GM12892 (cell line): Measurements from ENCODE around the gene C11orf52.
"Not testable (repeated sequence)": the region's sequence is repeated elsewhere in the genome, so short reads cannot be mapped to it uniquely, and the experiment has no call there.

ENCODE experiments used
- DNase-seq: peaks from one replicate; pipeline ENCODE4 v3.0.0; 2011; ENCODE audit not compliant: insufficient read length
- FAIRE-seq: peaks from 2 replicates; lab custom pipeline; 2011; peaks lifted over from hg19 to GRCh38; lab: Jason Lieb, UNC
- POLR2A ChIP-seq: IDR thresholded peaks from 2 replicates; pipeline ENCODE4 v1.6.1; 2011; ENCODE audit warnings: low read depth, low read length, control low read depth
- POLR2AphosphoS5 ChIP-seq: IDR thresholded peaks from 2 replicates; pipeline ENCODE4 v1.6.1; 2011; ENCODE audit warnings: low read depth, low read length, control low read depth
- TAF1 ChIP-seq: IDR thresholded peaks from 2 replicates; pipeline ENCODE4 v1.6.1; 2011; ENCODE audit warnings: low read depth, mild to moderate bottlenecking, control low read depth, low read length, borderline replicate concordance

The C11orf52 gene

GRCh38 chr11:111917312-111917711 is 1.4 kb upstream of the C11orf52 start:
- no peak for TF ChIP-seq POLR2AphosphoS5
- no peak for TF ChIP-seq POLR2A
- no peak for TF ChIP-seq TAF1
- no peak for FAIRE-seq
- DNase-seq: no peak

- DNase-seq (no peak), FAIRE-seq (no peak)
- TF ChIP-seq POLR2A: no peak
- no peak for TF ChIP-seq TAF1
- no peak for TF ChIP-seq POLR2AphosphoS5
Measured at GRCh38 chr11:111917788-111918187, 925 bp upstream of the C11orf52 start.

GRCh38 chr11:111920908-111921307 is 2.2 kb downstream of the C11orf52 start:
- no peak for DNase-seq
- no peak for FAIRE-seq
- TF ChIP-seq POLR2A (no peak), POLR2AphosphoS5 (no peak), TAF1 (no peak)

- DNase-seq (no peak), FAIRE-seq (no peak)
- TF ChIP-seq TAF1 (no peak), POLR2A (no peak), POLR2AphosphoS5 (no peak)
Measured at GRCh38 chr11:111921541-111922230, 3.0 kb downstream of the C11orf52 start.

- no peak for TF ChIP-seq POLR2AphosphoS5
- TF ChIP-seq POLR2A: no peak
- TF ChIP-seq TAF1: no peak
- no peak for DNase-seq
- no peak for FAIRE-seq
Measured at GRCh38 chr11:111922803-111923202, 4.1 kb downstream of the C11orf52 start.

- no peak for TF ChIP-seq POLR2AphosphoS5
- no peak for TF ChIP-seq TAF1
- no peak for TF ChIP-seq POLR2A
- FAIRE-seq: no peak
- no peak for DNase-seq
Measured at GRCh38 chr11:111923351-111923788, 4.7 kb downstream of the C11orf52 start.

GRCh38 chr11:111923951-111924350 is 5.2 kb downstream of the C11orf52 start:
- no peak for TF ChIP-seq POLR2AphosphoS5
- TF ChIP-seq TAF1: no peak
- no peak for TF ChIP-seq POLR2A
- FAIRE-seq: no peak
- DNase-seq: no peak

GRCh38 chr11:111925953-111926352 is 7.2 kb downstream of the C11orf52 start:
- TF ChIP-seq POLR2A: no peak
- no peak for TF ChIP-seq TAF1
- TF ChIP-seq POLR2AphosphoS5: no peak
- peak; percentile 40 for FAIRE-seq

GRCh38 chr11:111926505-111927391 is 8.0 kb downstream of the C11orf52 start:
- FAIRE-seq (peak; percentile 99), DNase-seq (peak; percentile 90)
- TF ChIP-seq POLR2A (peak; percentile 72; the same call in 1 of the 2 replicates), TAF1 (no peak), POLR2AphosphoS5 (peak; percentile 57; the same call in 1 of the 2 replicates)

More at GRCh38 chr11:111925953-111926352, 7.2 kb downstream of the C11orf52 start:
- DNase-seq: no peak

GRCh38 chr11:111930472-111930871 is 11.8 kb downstream of the C11orf52 start:
- DNase-seq (no peak), FAIRE-seq (no peak)
- no peak for TF ChIP-seq POLR2A
- no peak for TF ChIP-seq POLR2AphosphoS5
- no peak for TF ChIP-seq TAF1

- FAIRE-seq: no peak
- no peak for DNase-seq
- TF ChIP-seq TAF1 (no peak), POLR2A (no peak), POLR2AphosphoS5 (no peak)
Measured at GRCh38 chr11:111932611-111932950, 13.9 kb downstream of the C11orf52 start.

GRCh38 chr11:111933176-111933575 is 14.5 kb downstream of the C11orf52 start:
- not testable (repeated sequence) for DNase-seq, FAIRE-seq
